BLaER1 treated with 17β-estradiol and CSF1 and Interleukin-3, amounts not matched to agents 10 nM and 100 nM (cell line): ENCODE measurements around the gene SMC3.
"Not testable (repeated sequence)": the region's sequence is repeated elsewhere in the genome, so short reads cannot be mapped to it uniquely, and the experiment has no call there.

Experiments used
- H3K27ac ChIP-seq, 11 experiments: shearing (Covaris generic); formaldehyde crosslinking; 2 replicates each; pipeline ENCODE4 v1.8.1; 2022
- H3K27me3 ChIP-seq, 11 experiments: shearing (Covaris generic); formaldehyde crosslinking; 2 replicates each; pipeline ENCODE4 v1.8.1; 2022
- H3K36me3 ChIP-seq, 11 experiments: shearing (Covaris generic); formaldehyde crosslinking; 2 replicates each; pipeline ENCODE4 v1.8.1; 2022
- H3K4me1 ChIP-seq, 10 experiments: shearing (Covaris generic); formaldehyde crosslinking; 2 replicates each; pipeline ENCODE4 v1.8.1; 2022
- H3K4me2 ChIP-seq, 11 experiments: shearing (Covaris generic); formaldehyde crosslinking; 2 replicates each; pipeline ENCODE4 v1.8.1; 2022
- H3K4me3 ChIP-seq, 10 experiments: shearing (Covaris generic); formaldehyde crosslinking; 2 replicates each; pipeline ENCODE4 v1.8.1; 2022
- H3K9ac ChIP-seq, 11 experiments: shearing (Covaris generic); formaldehyde crosslinking; 2 replicates each; pipeline ENCODE4 v1.8.1; 2022
- H3K9me3 ChIP-seq, 11 experiments: shearing (Covaris generic); formaldehyde crosslinking; replicated peaks in 1 of 11; 2 replicates each; pipeline ENCODE4 v1.8.1; 2022
- H4K20me1 ChIP-seq, 11 experiments: shearing (Covaris generic); formaldehyde crosslinking; 2 replicates each; pipeline ENCODE4 v1.8.1; 2022
- Cebpa-rat ChIP-seq, 11 experiments: shearing (Covaris generic); IDR thresholded peaks; 2 replicates each; pipeline ENCODE4 v1.8.1; 2022

SMC3 gene

DNA sequence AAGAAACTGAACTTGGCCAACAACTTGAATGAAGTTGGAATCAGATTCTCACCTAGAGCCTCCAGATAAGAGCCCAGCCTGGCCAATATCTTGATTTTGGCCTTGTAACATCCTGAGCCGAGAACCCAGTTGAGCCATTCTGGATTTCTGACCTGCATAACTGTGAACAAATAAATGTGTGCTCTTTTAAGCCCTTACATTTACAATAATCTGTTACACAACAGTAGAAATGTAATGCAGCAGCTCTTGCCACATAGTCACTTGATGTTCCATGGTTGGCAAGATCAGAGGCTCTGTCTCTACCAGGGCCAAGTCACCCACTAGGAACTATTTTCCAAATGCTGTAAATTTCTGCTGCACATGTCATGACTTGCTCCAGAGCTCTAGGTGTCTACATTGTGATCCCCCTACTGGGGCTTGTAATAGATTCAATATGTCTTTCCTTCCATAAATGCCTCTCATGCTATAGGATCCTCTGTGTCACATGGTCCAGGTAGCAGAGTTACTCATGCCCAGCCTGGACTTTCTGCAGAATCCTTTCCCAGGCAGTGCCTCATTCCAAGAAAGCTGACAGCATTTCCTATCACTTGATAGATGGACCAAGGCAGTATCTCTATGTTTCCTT, 65.2 kb downstream of the SMC3 start:
- Histone ChIP-seq H3K27me3 (peaks cover 0 to 19% (median 0%) of the 10 kb centered on the region in 11 experiments; a peak in 4 of 22 replicates), H3K9me3 (peaks cover 0 to 5% (median 0%) of the 10 kb centered on the region in 11 experiments; a peak in 1 of 22 replicates), H3K36me3 (no peaks in the 10 kb centered on the region), H3K4me1 (peaks cover 0 to 13% (median 9%) of the 10 kb centered on the region in 10 experiments; a peak in 16 of 20 replicates), H3K9ac (no peak overlapping the region), H3K27ac (no peak overlapping the region), H4K20me1 (no peaks in the 10 kb centered on the region; a peak in 2 of 22 replicates), H3K4me2 (no peak overlapping the region), H3K4me3 (no peak overlapping the region)
- TF ChIP-seq Cebpa-rat (IDR thresholded peaks at IDR 0.05), result no peak

DNA sequence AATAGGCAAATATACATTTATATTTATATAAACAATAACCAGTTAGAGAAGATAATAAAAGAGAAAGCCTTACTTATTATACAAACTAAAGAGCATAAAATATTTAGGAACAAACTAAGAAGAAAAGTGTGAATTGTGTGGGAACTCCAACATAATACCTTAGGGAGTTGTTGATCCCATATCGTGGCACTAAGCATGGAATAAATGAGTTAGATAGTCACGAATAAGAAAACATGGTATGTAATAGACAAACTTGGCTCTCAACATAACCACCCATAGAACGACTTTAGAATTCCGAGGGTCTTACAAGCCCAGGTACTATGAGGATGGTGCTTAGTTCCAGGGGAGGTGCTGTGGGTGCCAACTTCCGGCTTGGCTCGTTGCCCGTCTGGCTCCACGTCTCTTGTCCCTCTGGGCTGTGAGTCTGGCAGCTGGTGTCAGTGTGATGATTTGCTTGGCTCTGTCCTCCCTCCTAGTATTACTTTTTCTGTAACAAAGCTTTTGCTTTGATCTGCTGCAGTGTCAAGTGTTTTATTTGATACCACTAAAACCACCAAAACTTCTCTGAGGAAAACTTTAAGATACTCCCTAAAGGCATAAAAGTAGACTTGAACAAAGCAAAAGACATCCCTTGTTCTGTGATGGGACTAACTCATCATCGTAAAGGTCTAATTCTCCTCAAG, 67.2 kb downstream of the SMC3 start:
- Histone ChIP-seq H3K27me3 (peaks cover 0 to 20% (median 3%) of the 10 kb centered on the region in 11 experiments; a peak in 9 of 22 replicates), H3K36me3 (no peaks in the 10 kb centered on the region), H3K4me1 (peaks cover 0 to 13% (median 9%) of the 10 kb centered on the region in 10 experiments; a peak in 16 of 20 replicates), H4K20me1 (no peaks in the 10 kb centered on the region; a peak in 2 of 22 replicates), H3K4me2 (peak overlapping the region; percentile 3 to 59 (median 45); a peak in 18 of 22 replicates), H3K27ac (no peak overlapping the region), H3K9me3 (no peaks in the 10 kb centered on the region), H3K4me3 (no peak overlapping the region), H3K9ac (no peak overlapping the region)
- no peak for TF ChIP-seq Cebpa-rat (IDR thresholded peaks at IDR 0.05)

DNA sequence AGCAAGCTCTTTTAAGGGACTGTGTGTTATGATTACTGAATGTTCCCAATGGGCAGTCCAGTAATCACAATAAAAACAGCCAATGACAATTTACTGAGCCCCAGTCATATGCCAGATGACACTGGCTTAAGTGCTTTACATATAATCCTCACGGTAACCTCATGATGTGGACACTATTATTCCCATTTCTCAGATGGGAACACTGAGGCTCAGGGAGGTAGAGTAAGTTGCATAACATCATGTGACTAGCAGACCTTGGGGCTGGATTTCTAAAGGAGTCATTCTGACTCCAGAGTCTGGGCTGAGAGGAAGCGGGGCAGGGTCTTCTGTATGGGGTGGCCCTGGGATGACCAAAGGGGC, 69.1 kb downstream of the SMC3 start:
- Histone ChIP-seq H3K9ac (no peak overlapping the region), H3K9me3 (no peaks in the 10 kb centered on the region), H3K27ac (no peak overlapping the region), H3K4me3 (no peak overlapping the region), H3K36me3 (no peaks in the 10 kb centered on the region), H3K4me2 (no peak overlapping the region), H3K27me3 (peaks cover 12 to 33% (median 15%) of the 10 kb centered on the region in 11 experiments), H4K20me1 (peaks cover 0 to 6% (median 0%) of the 10 kb centered on the region in 11 experiments; a peak in 2 of 22 replicates), H3K4me1 (peaks cover 0 to 13% (median 9%) of the 10 kb centered on the region in 10 experiments; a peak in 16 of 20 replicates)
- TF ChIP-seq Cebpa-rat (IDR thresholded peaks at IDR 0.05), result no peak

- H3K9me3 ChIP-seq, result no peaks in the 10 kb centered on the region
- no peak overlapping the region for H3K27ac ChIP-seq
- TF ChIP-seq Cebpa-rat (IDR thresholded peaks at IDR 0.05), result no peak
- no peak overlapping the region for H3K4me3 ChIP-seq
- H4K20me1 ChIP-seq, result peaks cover 0 to 6% (median 0%) of the 10 kb centered on the region in 11 experiments; a peak in 2 of 22 replicates
- no peak overlapping the region for H3K4me2 ChIP-seq
- H3K4me1 ChIP-seq, result peaks cover 0 to 13% (median 9%) of the 10 kb centered on the region in 10 experiments; a peak in 16 of 20 replicates
- H3K27me3 ChIP-seq, result peaks cover 17 to 38% (median 20%) of the 10 kb centered on the region in 11 experiments
- no peaks in the 10 kb centered on the region for H3K36me3 ChIP-seq
- H3K9ac ChIP-seq, result no peak overlapping the region
These were observed 69.5 kb downstream of the SMC3 start for GRCh38 chr10:110636932-110637557.

- peaks cover 23 to 44% (median 26%) of the 10 kb centered on the region in 11 experiments for H3K27me3 ChIP-seq
- H3K4me1 ChIP-seq, result peaks cover 0 to 13% (median 9%) of the 10 kb centered on the region in 10 experiments; a peak in 16 of 20 replicates
- H3K4me2 ChIP-seq, result no peak overlapping the region
- no peak for TF ChIP-seq Cebpa-rat (IDR thresholded peaks at IDR 0.05)
- no peak overlapping the region for H3K9ac ChIP-seq
- no peak overlapping the region for H3K27ac ChIP-seq
- no peaks in the 10 kb centered on the region for H3K36me3 ChIP-seq
- H3K9me3 ChIP-seq, result no peaks in the 10 kb centered on the region
- H3K4me3 ChIP-seq, result no peak overlapping the region
- H4K20me1 ChIP-seq, result peaks cover 0 to 6% (median 0%) of the 10 kb centered on the region in 11 experiments; a peak in 5 of 22 replicates
These were observed 70.1 kb downstream of the SMC3 start for GRCh38 chr10:110637558-110638053.

DNA sequence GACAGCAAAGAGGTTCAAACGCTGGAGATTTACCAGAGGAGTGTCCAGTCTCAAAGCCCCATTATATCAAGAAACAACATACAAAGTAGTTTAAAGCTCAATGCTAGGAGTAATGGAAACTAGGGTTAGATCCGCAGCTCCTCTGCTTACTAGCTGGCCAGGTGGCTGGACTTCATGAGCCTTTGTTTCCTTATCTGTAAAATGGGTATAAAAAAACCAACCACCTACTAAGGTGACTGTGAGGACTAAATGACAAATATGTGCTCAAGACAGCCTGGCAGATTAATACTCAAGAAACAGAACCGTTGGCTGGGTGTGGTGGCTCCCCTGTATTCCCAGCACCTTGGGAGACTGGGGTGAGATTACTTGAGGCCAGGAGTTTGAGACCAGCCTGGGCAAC, 70.8 kb downstream of the SMC3 start:
- peaks cover 30 to 51% (median 33%) of the 10 kb centered on the region in 11 experiments for H3K27me3 ChIP-seq
- H3K4me3 ChIP-seq, result no peak overlapping the region
- H3K36me3 ChIP-seq, result no peaks in the 10 kb centered on the region
- H3K4me2 ChIP-seq, result no peak overlapping the region
- H3K9ac ChIP-seq, result no peak overlapping the region
- H3K4me1 ChIP-seq, result peaks cover 3 to 16% (median 11%) of the 10 kb centered on the region in 10 experiments; a peak in 18 of 20 replicates
- no peak overlapping the region for H3K27ac ChIP-seq
- H3K9me3 ChIP-seq, result no peaks in the 10 kb centered on the region
- peaks cover 0 to 11% (median 7%) of the 10 kb centered on the region in 11 experiments; a peak in 13 of 22 replicates for H4K20me1 ChIP-seq
- TF ChIP-seq Cebpa-rat (IDR thresholded peaks at IDR 0.05), result no peak

GRCh38 chr10:110639046-110639445, 71.6 kb downstream of the SMC3 start:
- H3K9me3 ChIP-seq, H3K4me3 ChIP-seq, H3K36me3 ChIP-seq, H3K9ac ChIP-seq, H3K27ac ChIP-seq, H3K4me2 ChIP-seq: not testable (repeated sequence)
- Histone ChIP-seq H3K27me3 (peaks cover 37 to 58% (median 40%) of the 10 kb centered on the region in 11 experiments), H4K20me1 (peaks cover 0 to 18% (median 14%) of the 10 kb centered on the region in 11 experiments; a peak in 14 of 22 replicates), H3K4me1 (peaks cover 6 to 23% (median 18%) of the 10 kb centered on the region in 10 experiments; a peak in 18 of 20 replicates)

DNA sequence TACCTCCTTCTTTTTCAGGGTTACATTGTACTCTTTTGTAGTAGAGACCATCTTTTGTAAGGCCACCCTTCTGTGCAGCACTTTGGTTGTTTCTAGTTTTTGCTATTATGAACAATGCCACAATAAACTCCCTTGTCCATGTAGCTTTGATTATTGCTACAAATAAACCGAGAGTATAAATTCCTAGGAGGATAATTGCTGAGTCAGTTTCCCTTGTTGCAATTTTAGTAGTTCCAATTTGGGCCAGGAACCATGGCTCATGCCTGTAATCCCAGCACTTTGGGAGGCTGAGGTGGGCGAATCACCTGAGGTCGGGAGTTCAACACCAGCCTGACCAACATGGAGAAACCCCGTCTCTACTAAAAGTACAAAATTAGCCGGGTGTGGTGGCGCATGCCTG, 72.4 kb downstream of the SMC3 start:
- not testable (repeated sequence) for H3K9ac ChIP-seq, H3K4me3 ChIP-seq, H3K36me3 ChIP-seq, H3K9me3 ChIP-seq, H3K4me2 ChIP-seq, H3K27ac ChIP-seq
- Histone ChIP-seq H4K20me1 (peaks cover 0 to 26% (median 18%) of the 10 kb centered on the region in 11 experiments; a peak in 14 of 22 replicates), H3K4me1 (peaks cover 10 to 27% (median 21%) of the 10 kb centered on the region in 10 experiments; a peak in 18 of 20 replicates), H3K27me3 (peaks cover 46 to 67% (median 49%) of the 10 kb centered on the region in 11 experiments)

- no peak overlapping the region for H3K4me3 ChIP-seq
- H3K9ac ChIP-seq, result no peak overlapping the region
- H3K27ac ChIP-seq, result no peak overlapping the region
- peaks cover 59 to 76% (median 60%) of the 10 kb centered on the region in 11 experiments for H3K27me3 ChIP-seq
- peaks cover 0 to 3% (median 0%) of the 10 kb centered on the region in 11 experiments; a peak in 1 of 22 replicates for H3K9me3 ChIP-seq
- H3K4me1 ChIP-seq, result peaks cover 10 to 19% (median 16%) of the 10 kb centered on the region in 10 experiments; a peak in 18 of 20 replicates
- H3K36me3 ChIP-seq, result no peaks in the 10 kb centered on the region
- no peak overlapping the region for H3K4me2 ChIP-seq
- H4K20me1 ChIP-seq, result peaks cover 0 to 29% (median 18%) of the 10 kb centered on the region in 11 experiments; a peak in 14 of 22 replicates
- TF ChIP-seq Cebpa-rat (IDR thresholded peaks at IDR 0.05), result no peak
These were observed 73.8 kb downstream of the SMC3 start for GRCh38 chr10:110641256-110641655.
